A673 (cell line): Measurements from ENCODE around the gene EPAS1.

Experiments
- EZH2 ChIP-seq: fragments of 200-600 bp; sonication (generic); IDR thresholded peaks from 2 replicates; pipeline ENCODE4 v1.6.1; 2017; ENCODE audit warnings: borderline replicate concordance, low read depth, mild to moderate bottlenecking, mixed read lengths, antibody characterized with exemption, low read length; ENCODE audit not compliant: poor library complexity, severe bottlenecking
- TF ChIP-seq, protein P1 (sequence below): fragments of 300-800, 200-600 bp; sonication (generic); conservative IDR thresholded peaks from 2 replicates; pipeline ENCODE4 v1.5.1; 2017; ENCODE audit warnings: low read depth, mild to moderate bottlenecking, antibody characterized with exemption, low read length, moderate library complexity, mixed read lengths

DNA sequence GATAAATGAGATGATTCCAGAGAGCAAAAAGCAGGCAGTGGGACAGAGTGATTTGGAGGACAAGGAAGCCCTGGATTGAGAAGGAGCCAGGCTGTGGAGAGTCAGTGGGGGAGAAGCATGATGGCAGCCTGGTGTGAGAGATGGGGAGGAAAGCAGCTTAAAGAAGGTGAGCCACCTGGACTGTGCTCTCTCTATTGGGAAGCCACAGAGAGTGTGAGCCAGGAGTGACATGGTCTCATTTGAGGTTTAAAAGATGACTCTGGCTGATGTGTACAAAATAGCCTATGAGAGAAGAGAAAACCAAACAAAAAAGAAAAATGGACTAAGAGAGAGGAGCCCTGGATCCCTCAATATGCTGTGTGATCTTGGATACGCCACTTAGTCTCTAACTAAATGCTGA, 12.9 kb upstream of the EPAS1 start:
- no peak for TF ChIP-seq EZH2
- TF ChIP-seq, protein P1, sequence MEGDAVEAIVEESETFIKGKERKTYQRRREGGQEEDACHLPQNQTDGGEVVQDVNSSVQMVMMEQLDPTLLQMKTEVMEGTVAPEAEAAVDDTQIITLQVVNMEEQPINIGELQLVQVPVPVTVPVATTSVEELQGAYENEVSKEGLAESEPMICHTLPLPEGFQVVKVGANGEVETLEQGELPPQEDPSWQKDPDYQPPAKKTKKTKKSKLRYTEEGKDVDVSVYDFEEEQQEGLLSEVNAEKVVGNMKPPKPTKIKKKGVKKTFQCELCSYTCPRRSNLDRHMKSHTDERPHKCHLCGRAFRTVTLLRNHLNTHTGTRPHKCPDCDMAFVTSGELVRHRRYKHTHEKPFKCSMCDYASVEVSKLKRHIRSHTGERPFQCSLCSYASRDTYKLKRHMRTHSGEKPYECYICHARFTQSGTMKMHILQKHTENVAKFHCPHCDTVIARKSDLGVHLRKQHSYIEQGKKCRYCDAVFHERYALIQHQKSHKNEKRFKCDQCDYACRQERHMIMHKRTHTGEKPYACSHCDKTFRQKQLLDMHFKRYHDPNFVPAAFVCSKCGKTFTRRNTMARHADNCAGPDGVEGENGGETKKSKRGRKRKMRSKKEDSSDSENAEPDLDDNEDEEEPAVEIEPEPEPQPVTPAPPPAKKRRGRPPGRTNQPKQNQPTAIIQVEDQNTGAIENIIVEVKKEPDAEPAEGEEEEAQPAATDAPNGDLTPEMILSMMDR: no peak
